Choroid plexus epithelial cell (primary cell): ENCODE results near the gene OLFML2A.

ENCODE experiments used
- DNase-seq: peaks from one replicate; pipeline ENCODE4 v3.0.0-alpha.2; 2010; ENCODE audit warnings: low read depth
- H3K4me3 ChIP-seq: 2 replicates; pipeline ENCODE4 v1.5.1; 2011; ENCODE audit warnings: low read depth, mild to moderate bottlenecking, control low read depth, low read length, moderate library complexity
- TF ChIP-seq, protein P1 (sequence below): conservative IDR thresholded peaks from 2 replicates; pipeline ENCODE4 v1.5.1; 2011; ENCODE audit warnings: low read depth, mild to moderate bottlenecking, control low read depth, inconsistent platforms, low read length, moderate library complexity

OLFML2A gene

GRCh38 chr9:124799274-124800006 lies 22.5 kb downstream of the OLFML2A start:
- no peak for DNase-seq
- TF ChIP-seq, protein P1, sequence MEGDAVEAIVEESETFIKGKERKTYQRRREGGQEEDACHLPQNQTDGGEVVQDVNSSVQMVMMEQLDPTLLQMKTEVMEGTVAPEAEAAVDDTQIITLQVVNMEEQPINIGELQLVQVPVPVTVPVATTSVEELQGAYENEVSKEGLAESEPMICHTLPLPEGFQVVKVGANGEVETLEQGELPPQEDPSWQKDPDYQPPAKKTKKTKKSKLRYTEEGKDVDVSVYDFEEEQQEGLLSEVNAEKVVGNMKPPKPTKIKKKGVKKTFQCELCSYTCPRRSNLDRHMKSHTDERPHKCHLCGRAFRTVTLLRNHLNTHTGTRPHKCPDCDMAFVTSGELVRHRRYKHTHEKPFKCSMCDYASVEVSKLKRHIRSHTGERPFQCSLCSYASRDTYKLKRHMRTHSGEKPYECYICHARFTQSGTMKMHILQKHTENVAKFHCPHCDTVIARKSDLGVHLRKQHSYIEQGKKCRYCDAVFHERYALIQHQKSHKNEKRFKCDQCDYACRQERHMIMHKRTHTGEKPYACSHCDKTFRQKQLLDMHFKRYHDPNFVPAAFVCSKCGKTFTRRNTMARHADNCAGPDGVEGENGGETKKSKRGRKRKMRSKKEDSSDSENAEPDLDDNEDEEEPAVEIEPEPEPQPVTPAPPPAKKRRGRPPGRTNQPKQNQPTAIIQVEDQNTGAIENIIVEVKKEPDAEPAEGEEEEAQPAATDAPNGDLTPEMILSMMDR = no peak
- H3K4me3 ChIP-seq = no peak overlapping the region

GRCh38 chr9:124800306-124801259 lies 23.6 kb downstream of the OLFML2A start:
- H3K4me3 ChIP-seq = no peak overlapping the region
- peak; percentile 23 for DNase-seq

DNA sequence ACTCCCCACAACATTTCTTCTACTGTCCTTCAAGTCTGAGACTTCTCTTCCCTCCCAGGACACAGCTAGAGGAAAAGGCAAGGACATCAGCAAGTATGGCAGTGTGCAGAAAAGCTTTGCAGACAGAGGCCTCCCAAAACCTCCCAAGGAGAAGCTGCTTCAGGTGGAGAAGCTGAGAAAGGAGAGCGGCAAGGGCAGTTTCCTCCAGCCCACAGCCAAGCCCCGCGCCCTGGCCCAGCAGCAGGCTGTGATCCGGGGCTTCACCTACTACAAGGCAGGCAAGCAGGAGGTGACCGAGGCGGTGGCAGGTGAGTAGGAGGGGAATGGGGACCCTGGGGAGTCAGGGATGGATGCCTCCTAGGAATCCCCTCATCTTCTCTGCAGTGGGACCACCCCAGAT lies 24.4 kb downstream of the OLFML2A start:
- H3K4me3 ChIP-seq = no peak overlapping the region
- DNase-seq = no peak
- TF ChIP-seq, protein P1 = no peak

More at GRCh38 chr9:124800306-124801259, 23.6 kb downstream of the OLFML2A start:
- TF ChIP-seq, protein P1 = no peak

DNA sequence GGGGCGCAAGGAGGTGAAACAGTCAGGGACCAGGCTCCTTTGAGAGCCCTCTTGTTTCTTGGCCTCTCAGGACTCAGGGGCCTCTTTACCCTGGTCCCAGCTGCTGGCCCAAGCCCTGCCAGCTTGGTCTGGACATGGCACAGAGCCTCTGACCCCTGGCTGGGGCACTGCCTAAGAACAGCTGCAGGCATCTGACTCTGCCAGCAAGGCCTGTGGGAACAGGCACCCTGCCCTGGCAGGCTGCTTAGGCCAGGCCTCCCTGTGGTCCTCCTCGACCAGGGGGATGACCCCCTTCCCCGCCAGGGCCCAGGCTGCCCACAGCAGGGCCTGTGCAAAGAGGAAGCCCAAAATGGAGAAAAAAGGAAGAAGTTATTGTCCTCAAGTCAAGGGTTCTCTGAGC lies 25.5 kb downstream of the OLFML2A start:
- no peak overlapping the region for H3K4me3 ChIP-seq
- DNase-seq = no peak
- TF ChIP-seq, protein P1 = no peak

DNA sequence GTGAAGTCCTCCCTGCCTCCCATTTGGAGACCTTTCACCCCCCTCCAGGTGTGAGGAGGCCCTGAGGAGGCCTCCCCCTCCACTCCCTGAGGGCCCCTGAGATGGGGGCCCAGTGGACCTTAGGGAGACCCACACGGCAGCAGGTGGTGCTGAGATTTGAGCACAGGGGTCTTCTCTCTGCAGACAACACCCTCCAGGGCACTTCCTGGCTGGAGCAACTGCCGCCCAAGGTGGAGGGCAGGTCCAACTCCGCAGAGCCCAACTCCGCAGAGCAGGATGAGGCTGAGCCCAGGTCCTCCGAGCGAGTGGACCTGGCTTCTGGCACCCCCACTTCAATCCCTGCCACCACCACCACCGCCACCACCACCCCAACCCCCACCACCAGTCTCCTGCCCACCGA lies 27.0 kb downstream of the OLFML2A start:
- H3K4me3 ChIP-seq = no peak overlapping the region
- TF ChIP-seq, protein P1 = no peak
- no peak for DNase-seq

DNA sequence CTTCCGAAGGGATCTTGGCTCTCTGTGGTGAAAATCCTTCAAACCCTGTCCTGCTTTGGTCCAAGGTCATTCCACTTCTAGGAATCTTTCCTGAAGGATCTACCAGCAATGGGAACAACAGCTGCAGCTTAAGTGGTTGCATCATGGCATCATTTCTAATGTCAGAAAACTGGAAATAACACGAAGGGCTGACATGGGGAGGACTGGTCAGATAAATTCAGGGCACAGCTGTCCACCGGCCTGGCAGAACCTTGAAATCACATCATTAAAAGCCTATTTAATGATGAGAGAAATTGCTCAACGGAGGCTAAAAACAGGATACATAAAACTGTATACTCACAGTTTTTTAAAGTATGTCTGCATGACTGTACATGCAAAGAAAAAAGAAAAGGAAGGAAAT lies 28.3 kb downstream of the OLFML2A start:
- TF ChIP-seq, protein P1 = no peak
- H3K4me3 ChIP-seq = no peak overlapping the region
- DNase-seq = no peak
